ENCODE results near the gene RNF115. TPM values are rescaled to one million over a fixed set of nuclear protein-coding genes. Genes with fewer than 3 reads are reported as not detected.
A peak's percentile ranks its signal among the peaks of the same experiment; 100 is the strongest.

The RNF115 gene
- total and polyA plus RNA-seq, 2 of the 13 experiments (the other 11 are each of a cell fraction or from before 2014, with no cell fraction given), result 6.0 to 10.1 TPM

- TF ChIP-seq, protein P1, sequence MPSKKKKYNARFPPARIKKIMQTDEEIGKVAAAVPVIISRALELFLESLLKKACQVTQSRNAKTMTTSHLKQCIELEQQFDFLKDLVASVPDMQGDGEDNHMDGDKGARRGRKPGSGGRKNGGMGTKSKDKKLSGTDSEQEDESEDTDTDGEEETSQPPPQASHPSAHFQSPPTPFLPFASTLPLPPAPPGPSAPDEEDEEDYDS (CRISPR knock-in tag; IDR thresholded peaks at IDR 0.05), result no peak
- TF ChIP-seq ZNF550 (CRISPR knock-in tag; IDR thresholded peaks at IDR 0.05; ENCODE audit: borderline replicate concordance), result no peak
- TF ChIP-seq, protein P2, sequence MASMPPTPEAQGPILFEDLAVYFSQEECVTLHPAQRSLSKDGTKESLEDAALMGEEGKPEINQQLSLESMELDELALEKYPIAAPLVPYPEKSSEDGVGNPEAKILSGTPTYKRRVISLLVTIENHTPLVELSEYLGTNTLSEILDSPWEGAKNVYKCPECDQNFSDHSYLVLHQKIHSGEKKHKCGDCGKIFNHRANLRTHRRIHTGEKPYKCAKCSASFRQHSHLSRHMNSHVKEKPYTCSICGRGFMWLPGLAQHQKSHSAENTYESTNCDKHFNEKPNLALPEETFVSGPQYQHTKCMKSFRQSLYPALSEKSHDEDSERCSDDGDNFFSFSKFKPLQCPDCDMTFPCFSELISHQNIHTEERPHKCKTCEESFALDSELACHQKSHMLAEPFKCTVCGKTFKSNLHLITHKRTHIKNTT (CRISPR knock-in tag; IDR thresholded peaks at IDR 0.05), result no peak
- TF ChIP-seq JUN (CRISPR knock-in tag; IDR thresholded peaks at IDR 0.05), result no peak
- TF ChIP-seq CBX5 (CRISPR knock-in tag; IDR thresholded peaks at IDR 0.05; ENCODE audit: borderline replicate concordance), result peak; percentile 52; the same call in 1 of the 2 replicates
- TF ChIP-seq PRMT3 (CRISPR knock-in tag; IDR thresholded peaks at IDR 0.05; ENCODE audit: borderline replicate concordance, low read depth), result 0 out of 2 replicates have a peak, but pooled peaks have one; percentile 11
- no peak; the same call in 2 of the 3 replicates for TF ChIP-seq MXI1 (IDR thresholded peaks at IDR 0.05; ENCODE audit: borderline replicate concordance, low read depth, low read length)
- TF ChIP-seq ZNF18 (CRISPR knock-in tag; IDR thresholded peaks at IDR 0.05; ENCODE audit: insufficient replicate concordance), result peak; percentile 68
- peak; percentile 54 for TF ChIP-seq TAF1 (CRISPR knock-in tag; IDR thresholded peaks at IDR 0.05)
- peak; percentile 83 for TF ChIP-seq YY1 (IDR thresholded peaks at IDR 0.05; ENCODE audit: insufficient read depth, insufficient replicate concordance, low read depth, low read length)
- peak; percentile 65 for TF ChIP-seq SAP130 (CRISPR knock-in tag; IDR thresholded peaks at IDR 0.05; ENCODE audit: low read depth)
- TF ChIP-seq NR2F6 (IDR thresholded peaks at IDR 0.05), result no peak
- TF ChIP-seq NR2F6 (CRISPR knock-in tag; IDR thresholded peaks at IDR 0.05), result peak; percentile 36; the same call in 1 of the 2 replicates
- TF ChIP-seq, protein P3, sequence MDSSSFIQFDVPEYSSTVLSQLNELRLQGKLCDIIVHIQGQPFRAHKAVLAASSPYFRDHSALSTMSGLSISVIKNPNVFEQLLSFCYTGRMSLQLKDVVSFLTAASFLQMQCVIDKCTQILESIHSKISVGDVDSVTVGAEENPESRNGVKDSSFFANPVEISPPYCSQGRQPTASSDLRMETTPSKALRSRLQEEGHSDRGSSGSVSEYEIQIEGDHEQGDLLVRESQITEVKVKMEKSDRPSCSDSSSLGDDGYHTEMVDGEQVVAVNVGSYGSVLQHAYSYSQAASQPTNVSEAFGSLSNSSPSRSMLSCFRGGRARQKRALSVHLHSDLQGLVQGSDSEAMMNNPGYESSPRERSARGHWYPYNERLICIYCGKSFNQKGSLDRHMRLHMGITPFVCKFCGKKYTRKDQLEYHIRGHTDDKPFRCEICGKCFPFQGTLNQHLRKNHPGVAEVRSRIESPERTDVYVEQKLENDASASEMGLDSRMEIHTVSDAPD (CRISPR knock-in tag; IDR thresholded peaks at IDR 0.05), result no peak
- TF ChIP-seq ATF6 (CRISPR knock-in tag; conservative IDR thresholded peaks at IDR 0.05), result no peak
- TF ChIP-seq ZBTB42 (CRISPR knock-in tag; IDR thresholded peaks at IDR 0.05), result no peak
- 0 out of 2 replicates have a peak, but pooled peaks have one; percentile 59 for TF ChIP-seq ZNF564 (CRISPR knock-in tag; IDR thresholded peaks at IDR 0.05)
- TF ChIP-seq CENPX (CRISPR knock-in tag; IDR thresholded peaks at IDR 0.05), result no peak
- TF ChIP-seq ZNF879 (CRISPR knock-in tag; IDR thresholded peaks at IDR 0.05), result no peak
- TF ChIP-seq DMTF1 (CRISPR knock-in tag; IDR thresholded peaks at IDR 0.05), result no peak
Measured at GRCh38 chr1:145845514-145846161, 21.7 kb upstream of the RNF115 start, which contains the start of gene NUDT17 (continued).

All from HepG2 (cell line).